Measurements from ENCODE around the gene RAC3.

The RAC3 gene

DNA sequence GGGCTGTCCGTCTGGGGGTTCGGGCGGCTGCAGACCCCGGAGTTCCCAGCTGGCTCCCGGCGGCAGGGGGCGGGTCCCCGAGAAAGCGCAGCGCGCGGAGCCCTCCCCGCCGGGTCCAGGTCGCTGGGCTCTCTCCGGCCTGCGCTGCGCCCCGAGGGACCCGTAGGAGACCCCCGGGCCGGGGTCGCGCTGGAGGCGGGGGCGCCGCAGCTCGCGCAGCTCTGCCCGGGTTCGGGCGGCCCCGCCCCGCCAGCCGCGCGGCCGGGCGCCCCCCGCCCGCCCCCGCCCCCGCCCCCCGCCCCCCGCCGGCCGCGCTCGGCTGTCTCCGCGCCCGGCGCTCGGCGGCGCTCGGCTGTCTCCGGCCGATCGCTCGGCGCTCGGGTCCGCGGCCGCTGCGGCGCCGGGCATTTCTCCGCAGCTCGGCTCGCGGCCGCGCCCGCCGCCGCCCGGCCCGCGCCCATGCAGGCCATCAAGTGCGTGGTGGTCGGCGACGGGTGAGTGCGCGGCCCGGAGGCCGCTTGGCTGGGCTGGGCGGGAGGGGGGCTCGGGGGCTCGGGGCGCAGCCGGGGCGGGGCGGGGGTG is at the start of gene RAC3:
Gene RAC3, plus strand, starts transcription at position 376 of the 582 bp plus-strand sequence. Its CDS starts 84 bp downstream, at position 460.
- no peak for FAIRE-seq

GRCh38 chr17:81983011-81983638 is 48.4 kb upstream of the RAC3 start:
- no peak for FAIRE-seq

GRCh38 chr17:81983639-81984373 is 47.7 kb upstream of the RAC3 start:
- no peak for FAIRE-seq

GRCh38 chr17:81984773-81985410 is 46.6 kb upstream of the RAC3 start:
- no peak for FAIRE-seq

DNA sequence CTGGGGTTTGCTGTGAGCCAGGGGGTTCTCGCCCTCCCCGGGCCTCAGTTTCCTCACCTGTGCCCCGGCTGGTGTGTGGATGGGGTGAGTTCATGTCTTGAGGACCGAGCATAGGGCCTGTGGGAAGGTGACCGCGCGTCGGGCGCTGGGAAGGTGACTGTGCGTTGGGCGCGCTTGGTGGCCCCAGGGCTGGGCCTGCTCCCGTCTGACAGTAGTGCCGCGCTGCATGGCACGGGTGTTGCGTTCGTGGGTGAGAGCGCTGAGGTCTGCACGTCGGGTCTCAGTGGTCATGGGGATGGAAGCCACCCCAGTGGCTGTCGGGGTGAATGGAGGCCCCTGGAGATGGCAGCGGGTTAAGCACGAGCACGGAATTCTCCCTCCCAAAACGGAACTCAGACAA is 44.9 kb upstream of the RAC3 start:
- no peak for FAIRE-seq

- no peak for FAIRE-seq
Observed at GRCh38 chr17:81987161-81987770, 44.2 kb upstream of the RAC3 start.

- FAIRE-seq, result no peak
Observed at GRCh38 chr17:81990836-81991683, 40.4 kb upstream of the RAC3 start.

GRCh38 chr17:81991684-81992305 is 39.7 kb upstream of the RAC3 start:
- no peak for FAIRE-seq

- no peak for FAIRE-seq
Observed at GRCh38 chr17:81992306-81993102, 39.0 kb upstream of the RAC3 start.

GRCh38 chr17:81993729-81994592 is 37.5 kb upstream of the RAC3 start:
- no peak for FAIRE-seq

GRCh38 chr17:81994593-81995462 is 36.6 kb upstream of the RAC3 start:
- FAIRE-seq, result no peak

GRCh38 chr17:81995463-81996231 is 35.8 kb upstream of the RAC3 start:
- no peak for FAIRE-seq

DNA sequence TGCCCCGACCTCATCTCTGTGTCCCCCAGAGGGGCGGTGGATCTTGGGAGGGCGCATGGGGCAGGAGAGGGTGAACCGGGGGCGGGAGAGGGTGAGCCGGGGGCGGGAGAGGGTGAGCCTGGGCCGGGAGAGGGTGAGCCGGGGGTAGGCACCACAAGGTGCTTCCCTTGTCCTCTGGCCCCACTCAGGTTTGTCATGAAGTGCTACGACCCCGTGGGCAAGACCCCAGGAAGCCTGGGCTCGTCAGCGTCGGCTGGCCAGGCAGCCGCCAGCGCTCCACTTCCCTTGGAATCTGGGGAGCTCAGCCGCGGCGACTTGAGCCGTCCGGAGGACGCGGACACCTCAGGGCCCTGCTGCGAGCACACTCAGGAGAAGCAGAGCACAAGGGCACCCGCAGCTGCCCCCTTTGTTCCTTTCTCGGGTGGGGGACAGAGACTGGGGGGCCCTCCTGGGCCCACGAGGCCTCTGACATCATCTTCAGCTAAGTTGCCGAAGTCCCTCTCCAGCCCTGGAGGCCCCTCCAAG is 35.2 kb upstream of the RAC3 start:
- FAIRE-seq, result no peak

- FAIRE-seq, result no peak
Observed at GRCh38 chr17:81996757-81997441, 34.6 kb upstream of the RAC3 start.

DNA sequence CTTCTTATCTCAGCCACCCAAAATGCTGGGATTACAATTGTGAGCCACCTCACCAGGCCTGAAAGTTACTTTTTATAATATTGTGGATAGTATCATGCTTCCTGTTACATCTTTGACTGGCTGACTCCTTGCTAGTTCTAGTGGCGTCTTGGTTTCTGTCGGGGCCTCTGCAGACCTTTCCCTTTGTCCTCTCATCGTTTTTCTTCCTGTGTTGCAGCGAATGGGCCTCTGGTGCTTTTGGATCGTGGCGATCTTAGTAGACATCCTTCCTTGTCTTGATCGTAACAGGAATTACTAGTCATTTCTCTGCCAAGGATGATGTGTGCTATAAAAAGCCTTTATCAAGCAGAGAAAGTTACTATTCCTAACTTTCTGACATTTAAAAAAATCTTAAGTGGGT is 33.3 kb upstream of the RAC3 start:
- FAIRE-seq, result no peak

- no peak for FAIRE-seq
Observed at GRCh38 chr17:81998691-81999438, 32.6 kb upstream of the RAC3 start.

Data from endometrium (tissue), 2 donors.